GM19328 (cell line): ENCODE measurements around the gene NEIL3.

Experiments
- ATAC-seq: cut with Tn5 transposase; IDR thresholded peaks from one replicate; pipeline ENCODE4 v1.9.1; 2021; ENCODE audit warnings: mild to moderate bottlenecking, moderate library complexity; ENCODE audit not compliant: unreplicated experiment

Gene NEIL3, protein sequence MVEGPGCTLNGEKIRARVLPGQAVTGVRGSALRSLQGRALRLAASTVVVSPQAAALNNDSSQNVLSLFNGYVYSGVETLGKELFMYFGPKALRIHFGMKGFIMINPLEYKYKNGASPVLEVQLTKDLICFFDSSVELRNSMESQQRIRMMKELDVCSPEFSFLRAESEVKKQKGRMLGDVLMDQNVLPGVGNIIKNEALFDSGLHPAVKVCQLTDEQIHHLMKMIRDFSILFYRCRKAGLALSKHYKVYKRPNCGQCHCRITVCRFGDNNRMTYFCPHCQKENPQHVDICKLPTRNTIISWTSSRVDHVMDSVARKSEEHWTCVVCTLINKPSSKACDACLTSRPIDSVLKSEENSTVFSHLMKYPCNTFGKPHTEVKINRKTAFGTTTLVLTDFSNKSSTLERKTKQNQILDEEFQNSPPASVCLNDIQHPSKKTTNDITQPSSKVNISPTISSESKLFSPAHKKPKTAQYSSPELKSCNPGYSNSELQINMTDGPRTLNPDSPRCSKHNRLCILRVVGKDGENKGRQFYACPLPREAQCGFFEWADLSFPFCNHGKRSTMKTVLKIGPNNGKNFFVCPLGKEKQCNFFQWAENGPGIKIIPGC

DNA sequence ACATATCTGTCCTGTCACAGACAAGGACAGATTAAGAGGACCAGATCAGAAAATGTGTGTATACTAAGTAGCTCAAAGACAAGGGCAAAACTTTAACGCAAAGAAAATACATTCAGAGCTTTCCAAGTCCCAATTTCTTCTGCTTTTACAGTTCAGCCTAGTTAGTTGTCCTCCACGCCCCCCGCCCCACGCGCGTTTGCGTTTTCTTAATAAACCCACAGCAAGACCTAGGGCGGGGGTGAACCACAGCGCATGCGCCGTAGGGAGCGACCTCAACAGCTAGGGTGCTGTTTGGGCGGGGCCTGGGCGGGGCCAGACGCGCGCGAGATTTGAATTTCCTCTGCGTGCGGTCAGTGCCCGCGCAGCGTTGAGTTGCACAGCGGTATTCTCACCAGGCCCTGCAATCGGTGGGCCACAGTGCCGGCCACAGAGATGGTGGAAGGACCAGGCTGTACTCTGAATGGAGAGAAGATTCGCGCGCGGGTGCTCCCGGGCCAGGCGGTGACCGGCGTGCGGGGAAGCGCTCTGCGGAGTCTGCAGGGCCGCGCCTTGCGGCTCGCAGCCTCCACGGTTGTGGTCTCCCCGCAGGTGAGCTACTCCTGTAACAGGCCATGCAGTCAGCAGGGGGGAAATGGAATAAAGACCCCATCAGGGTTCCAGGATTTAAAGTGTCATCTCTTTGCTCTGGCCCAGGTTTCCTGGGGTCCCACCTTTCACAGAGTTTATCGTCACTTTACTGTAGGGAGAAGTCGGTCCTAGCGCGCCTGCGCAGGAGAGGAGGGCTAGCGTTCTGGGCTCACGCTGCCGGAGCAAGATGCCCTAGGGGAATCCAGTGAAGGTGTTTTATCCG is at the start of gene NEIL3:
TSS of gene NEIL3 (plus strand) at position 353 of the 850 bp plus-strand sequence. CDS start at position 433, 80 bp downstream.
- ATAC-seq, result peak; percentile 90

DNA sequence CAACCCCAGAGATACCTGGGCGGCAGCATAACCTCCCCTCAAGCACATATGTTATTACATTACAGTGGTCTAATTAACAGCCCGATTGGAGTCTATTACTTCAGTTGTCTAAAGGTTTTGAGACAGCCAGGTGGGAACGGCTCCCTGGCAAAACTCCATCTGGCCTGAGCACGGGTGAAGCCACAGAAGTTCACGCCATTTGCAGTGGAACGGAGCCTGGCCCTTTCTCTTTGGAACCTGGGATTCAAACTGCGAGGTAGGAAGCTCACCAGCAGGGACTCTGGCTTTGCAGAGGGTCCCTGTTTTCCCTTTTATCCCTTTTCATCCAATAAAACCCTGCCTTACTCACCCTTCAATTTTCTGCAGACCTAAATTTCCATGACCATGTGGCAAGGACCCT is 45.9 kb upstream of the NEIL3 start:
- no peak for ATAC-seq

DNA sequence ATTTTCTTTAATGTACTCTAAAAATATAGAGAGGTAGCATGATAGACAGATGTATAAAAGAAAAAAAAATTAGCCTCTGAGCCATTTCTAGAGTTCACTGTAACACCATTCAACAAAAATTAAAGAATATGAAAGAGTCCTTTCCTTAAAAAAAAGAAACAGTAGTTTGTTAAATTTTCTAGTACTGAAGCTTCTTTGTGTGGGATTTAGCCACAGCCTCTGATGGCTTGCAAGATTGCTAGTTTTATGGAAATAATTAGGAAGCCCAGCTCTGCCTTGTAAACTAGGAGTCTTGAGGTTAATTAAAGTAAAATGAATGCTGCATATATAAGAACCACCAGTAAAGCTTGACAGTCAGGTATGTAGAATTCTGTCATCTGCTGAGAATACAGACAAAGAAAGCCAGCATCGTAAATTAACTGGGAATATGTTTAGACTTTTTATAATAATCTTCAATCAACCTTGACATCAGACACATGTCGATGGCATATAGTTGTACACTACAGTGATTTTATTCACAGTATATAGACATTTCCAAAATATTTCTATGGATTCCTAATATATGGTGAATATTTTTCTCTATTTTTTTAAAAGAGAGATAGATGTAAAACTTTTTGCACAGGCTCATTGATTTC is 44.8 kb upstream of the NEIL3 start:
- no peak for ATAC-seq

GRCh38 chr4:177265729-177266128 is 43.9 kb upstream of the NEIL3 start:
- no peak for ATAC-seq

DNA sequence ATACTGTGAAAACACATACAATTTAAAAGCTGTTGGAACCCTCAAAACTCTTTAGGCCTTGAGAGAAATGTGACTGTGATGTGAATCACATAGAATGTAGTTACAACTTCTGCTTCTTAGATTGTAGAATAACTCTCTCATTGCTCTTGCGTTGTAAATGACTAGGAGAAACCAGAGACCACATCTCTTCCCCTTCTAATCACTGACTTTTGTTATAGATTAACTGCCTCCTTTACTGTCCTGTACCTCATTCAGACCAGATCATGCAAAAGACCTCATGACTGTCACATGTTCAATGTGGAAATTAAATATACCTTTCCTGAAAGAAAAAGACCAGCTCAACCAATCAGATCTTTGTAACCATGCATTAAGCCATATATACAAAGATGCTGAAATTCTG is 43.2 kb upstream of the NEIL3 start:
- no peak for ATAC-seq

- no peak for ATAC-seq
Measured at GRCh38 chr4:177267911-177268310, 41.8 kb upstream of the NEIL3 start.

DNA sequence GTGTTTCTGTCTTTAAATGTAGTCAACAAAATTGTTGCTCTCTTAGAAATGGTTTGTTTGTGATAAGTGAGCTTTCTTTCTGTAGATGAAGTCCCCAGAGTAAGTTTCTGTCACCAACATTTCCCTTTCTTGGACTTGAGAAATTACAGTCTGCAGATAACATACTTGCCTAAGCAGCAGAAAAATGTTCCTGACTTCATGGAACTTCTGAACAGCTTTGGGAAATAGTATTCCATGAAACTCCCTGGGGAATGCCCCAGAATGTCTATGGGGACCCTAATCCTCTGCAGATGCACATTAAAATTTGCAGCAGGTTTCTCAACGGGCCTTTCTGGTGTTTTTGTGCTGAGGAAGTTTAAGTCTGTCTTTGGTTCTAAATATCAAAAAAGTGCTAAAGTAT is 38.6 kb upstream of the NEIL3 start:
- no peak for ATAC-seq

DNA sequence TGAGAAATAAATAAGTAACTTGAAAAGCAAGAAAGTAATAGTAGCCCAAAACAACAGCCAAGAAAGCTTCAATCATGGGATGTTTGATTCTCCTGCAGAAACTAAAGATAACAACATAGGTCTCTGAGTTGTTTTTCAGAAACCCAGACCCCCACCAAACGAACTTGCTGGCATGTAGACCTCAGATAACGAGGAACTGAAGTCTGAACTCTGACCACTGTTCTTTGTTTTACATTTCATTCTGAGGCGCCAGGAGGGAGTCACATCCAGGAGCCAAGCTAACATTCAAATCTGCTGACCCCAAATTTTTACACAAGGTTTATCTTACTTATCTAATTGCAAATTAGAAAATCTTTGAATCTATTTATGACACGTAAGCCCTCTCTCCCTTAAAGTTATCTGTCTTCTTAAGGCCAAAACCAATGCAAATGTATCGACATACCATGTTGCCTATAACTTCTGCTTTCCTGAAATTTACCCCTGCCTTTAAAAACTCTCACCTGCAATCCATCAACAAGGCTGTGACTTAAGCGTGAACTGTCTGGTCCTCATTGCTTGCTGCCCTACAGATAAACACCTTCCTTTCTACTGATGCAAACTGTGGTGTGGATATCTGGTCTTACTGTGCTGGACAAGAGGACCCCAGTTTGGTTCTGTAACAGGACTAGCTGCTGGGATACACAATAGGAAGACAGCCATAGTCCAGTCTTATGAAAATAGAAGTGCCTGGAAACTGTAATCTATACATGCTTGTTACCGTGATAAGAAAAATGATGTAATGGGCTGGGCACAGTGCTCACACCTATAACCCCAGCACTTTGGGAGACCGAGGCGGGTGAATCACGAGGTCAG is 37.5 kb upstream of the NEIL3 start:
- no peak for ATAC-seq

- ATAC-seq, result no peak
Measured at GRCh38 chr4:177275999-177276398, 33.7 kb upstream of the NEIL3 start.

DNA sequence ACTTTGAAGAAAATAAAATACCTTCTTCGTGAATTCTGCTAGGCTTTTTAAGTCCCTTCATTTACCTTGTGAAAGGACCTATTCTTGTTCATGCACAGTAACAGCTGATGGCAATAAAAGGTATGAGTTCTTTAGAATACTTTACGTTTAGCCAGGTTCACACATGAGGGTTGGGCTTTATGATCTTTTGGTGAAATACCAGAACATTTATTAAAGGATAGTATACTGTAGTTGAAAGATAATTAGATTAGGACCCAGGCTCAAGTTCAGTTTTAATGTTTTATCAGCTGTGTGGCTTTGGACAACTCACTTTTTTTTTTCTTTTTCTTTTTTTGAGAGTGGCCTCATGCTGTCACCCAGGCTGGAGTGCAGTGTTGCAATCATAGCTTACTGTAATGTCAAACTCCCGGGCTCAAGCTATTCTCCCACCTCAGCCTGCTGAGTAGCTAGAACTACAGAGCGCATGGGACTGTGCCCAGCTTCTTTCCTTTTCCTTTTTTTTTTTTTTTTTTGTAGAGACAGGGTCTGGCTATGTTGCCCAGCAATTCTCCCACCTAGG is 28.2 kb upstream of the NEIL3 start:
- ATAC-seq, result no peak

DNA sequence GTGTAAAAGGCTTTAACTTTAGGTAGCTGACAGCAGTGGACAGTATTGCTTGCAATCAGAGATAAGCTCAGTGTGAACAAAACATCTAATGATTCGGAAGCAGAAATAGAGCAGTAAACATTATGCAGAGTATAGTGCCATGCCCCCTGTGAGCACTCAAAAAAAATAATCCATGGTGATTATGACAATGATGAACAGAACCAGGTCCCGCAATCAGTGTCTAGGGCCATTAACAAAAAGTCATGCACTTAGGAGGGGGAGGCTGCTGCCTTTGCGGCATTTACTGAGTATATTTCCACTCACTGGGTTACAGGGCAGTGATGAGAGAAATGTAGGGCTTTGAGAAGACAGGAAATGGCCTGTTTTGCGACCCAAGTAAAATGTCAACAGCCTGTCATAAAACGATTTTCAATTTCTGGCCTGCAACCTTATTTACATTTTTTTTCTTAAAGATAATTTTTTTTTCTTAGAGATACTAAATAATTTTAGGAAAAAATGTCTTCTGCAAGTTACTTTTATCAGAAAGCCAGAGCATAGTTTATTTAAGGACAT is 27.3 kb upstream of the NEIL3 start:
- ATAC-seq, result no peak

DNA sequence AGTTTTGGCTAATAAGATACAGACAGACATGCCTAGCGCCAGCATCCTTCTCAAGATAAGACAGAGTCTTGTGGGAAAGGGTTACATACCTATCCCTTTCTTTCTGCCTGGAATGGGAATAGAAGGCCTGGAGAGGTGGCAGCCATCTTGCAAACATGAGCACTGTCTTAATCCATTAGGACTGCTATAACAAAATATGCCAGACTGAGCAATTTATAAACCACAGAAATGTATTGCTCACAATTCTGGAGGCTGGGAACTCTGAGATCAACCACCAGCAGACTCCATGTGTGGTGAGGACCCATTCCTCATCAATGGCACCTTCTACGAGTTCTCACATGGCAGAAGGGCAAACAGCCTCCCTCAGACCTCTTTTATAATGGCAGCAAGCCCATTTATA is 26.5 kb upstream of the NEIL3 start:
- no peak for ATAC-seq

DNA sequence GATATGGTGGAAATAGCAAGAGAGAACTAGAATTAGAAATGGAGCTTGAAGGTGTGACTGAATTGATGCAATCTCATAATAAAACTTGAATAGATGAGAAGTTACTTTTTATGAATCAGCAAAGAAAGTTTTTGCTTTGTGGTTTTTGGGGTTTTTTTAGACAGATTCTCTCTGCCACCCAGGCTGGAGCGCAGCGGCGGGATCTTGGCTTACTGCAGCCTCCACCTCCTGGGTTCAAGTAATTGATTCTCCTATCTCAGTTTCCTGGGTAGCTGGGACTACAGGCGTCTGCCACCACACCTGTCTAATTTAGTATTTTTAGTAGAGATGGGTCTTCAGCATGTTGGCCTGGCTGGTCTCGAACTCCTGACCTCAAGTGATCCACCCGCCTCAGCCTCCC is 23.7 kb upstream of the NEIL3 start:
- no peak for ATAC-seq

DNA sequence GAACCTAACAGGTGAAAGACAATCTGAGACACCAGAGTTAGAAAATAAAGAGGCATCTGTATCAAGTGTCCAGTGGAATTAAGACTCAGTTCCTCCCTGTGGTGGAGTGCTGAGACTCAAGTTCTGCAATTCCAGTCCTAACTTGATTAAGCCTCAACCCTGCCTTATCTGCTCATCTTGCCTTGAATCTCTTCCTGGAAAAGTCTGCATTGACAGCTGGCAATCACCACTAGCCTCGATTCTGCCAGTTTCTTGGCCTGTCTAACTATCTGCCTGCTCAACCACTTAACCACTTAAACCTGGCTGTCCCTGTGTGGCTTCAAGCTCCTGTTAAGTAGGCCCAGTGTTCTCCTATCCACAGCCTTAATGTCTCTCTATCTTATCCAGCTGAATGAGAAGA is 22.4 kb upstream of the NEIL3 start:
- ATAC-seq, result no peak

DNA sequence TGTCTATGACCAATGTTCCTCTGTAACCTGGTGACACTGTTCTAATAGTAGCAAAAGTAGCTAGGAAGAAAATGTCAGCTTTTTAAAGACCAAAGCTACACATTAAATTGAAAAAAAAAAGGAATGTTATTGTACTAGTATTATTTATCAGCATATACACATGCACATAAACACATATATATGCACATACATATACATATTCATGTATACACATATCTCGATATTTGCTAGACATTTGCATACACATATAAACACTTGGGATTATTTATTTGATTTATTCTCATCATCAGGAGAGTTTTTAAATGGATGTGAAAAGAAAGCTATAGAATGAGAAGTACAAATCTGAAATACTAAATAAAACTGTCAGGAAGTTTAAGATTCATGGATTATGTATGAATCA is 21.3 kb upstream of the NEIL3 start:
- ATAC-seq, result no peak

DNA sequence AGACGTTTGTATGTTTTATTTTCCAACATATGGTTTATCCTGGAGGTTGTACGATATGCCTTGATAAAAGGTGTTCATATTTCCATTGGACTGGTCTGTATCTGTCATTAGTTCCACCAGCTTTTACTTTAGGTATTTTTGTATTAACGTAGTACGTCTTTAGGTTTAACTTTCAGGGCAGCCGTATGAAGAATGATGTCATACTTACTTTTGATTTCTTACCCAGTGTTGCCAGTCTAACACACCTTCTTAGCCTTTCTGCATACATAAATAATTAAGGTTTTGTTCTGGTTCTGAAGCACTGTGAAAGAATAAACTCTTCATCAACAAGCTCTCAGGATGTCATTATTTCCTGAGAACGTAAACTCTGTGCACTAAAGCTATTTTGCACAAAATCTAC is 18.9 kb upstream of the NEIL3 start:
- ATAC-seq, result no peak

DNA sequence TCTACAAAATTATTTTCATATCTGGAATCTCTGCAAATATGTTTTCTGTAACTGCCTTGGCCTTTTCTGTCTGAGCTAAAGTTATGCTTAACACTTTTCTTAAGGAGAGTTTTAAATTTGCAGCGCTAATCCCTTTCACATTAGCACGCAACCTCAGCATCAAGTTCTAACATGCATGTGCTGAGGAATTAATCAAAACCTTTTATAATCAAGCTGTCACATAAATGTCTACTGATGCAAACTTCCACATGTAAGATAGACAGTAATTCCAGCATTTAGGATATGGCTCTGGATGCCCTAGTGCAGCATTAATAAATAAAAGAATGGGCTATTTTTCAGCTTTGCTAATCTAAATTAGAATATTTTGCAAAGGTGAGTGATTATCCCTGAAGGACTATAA is 17.5 kb upstream of the NEIL3 start:
- ATAC-seq, result no peak

DNA sequence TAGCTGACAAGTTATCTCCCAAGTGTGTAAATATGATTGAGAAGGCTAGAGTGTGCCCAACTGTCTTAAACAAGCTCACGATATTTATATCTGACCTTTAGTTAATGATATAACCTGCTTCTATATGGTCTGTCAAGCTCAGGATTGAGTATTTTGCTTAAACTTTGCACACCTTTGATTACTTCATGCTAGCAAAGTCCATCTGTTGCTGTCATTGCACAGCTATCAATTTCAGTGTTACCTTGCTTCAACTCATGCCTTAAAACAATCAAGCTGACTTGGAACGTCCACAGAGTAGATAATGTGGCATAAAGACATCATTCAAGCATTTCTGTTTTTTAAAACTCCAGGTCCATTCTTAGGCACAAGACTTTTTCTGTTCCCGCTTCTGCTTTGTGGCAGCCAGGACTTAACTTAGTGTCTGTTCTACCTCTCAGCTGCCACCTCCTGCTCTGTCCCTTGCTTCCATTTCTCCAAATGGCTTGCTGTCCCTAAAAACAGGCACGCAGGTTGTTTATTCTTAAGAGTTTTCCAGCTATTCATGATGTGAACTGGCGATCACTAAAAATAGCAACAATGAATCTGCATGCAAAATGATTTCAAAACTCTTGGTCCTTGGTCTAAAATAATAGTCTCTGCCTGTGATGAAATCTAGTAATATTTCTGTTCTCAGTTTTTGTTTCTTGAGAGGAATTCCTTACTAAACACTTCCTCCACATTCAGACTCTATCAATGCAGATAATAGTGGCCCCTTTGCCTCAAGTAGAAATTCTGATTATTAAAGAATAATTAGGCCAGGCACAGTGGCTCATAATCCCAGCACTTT is 16.3 kb upstream of the NEIL3 start:
- ATAC-seq, result no peak
